WTC11 (cell line): ENCODE results near the gene COPZ1.

Source experiments
- ESRRA ChIP-seq: sonication (generic); formaldehyde crosslinking; IDR thresholded peaks from 2 replicates; pipeline ENCODE4 v1.8.1; 2022; ENCODE audit warnings: mild to moderate bottlenecking, missing genetic modification reagents, borderline replicate concordance
- FOXP1 ChIP-seq: sonication (generic); formaldehyde crosslinking; IDR thresholded peaks from 2 replicates; pipeline ENCODE4 v1.8.0; 2022; ENCODE audit warnings: missing genetic modification reagents, mild to moderate bottlenecking, moderate library complexity, borderline replicate concordance
- JUN ChIP-seq: sonication (generic); formaldehyde crosslinking; IDR thresholded peaks from 2 replicates; pipeline ENCODE4 v1.8.0; 2023; ENCODE audit warnings: mild to moderate bottlenecking, missing genetic modification reagents
- RELA ChIP-seq: sonication (generic); formaldehyde crosslinking; IDR thresholded peaks from 2 replicates; pipeline ENCODE4 v1.8.1; 2022; ENCODE audit warnings: missing genetic modification reagents, mild to moderate bottlenecking, borderline replicate concordance
- SOX15 ChIP-seq: fragments of 250-450 bp; sonication (Bioruptor Pico); IDR thresholded peaks from 2 replicates; pipeline ENCODE4 v1.9.0; 2021; ENCODE audit warnings: mild to moderate bottlenecking
- TCF7 ChIP-seq: sonication (generic); formaldehyde crosslinking; IDR thresholded peaks from 2 replicates; pipeline ENCODE4 v1.8.0; 2022; ENCODE audit warnings: mild to moderate bottlenecking, low read depth, missing genetic modification reagents, moderate library complexity
- TEAD4 ChIP-seq: sonication (generic); formaldehyde crosslinking; IDR thresholded peaks from 2 replicates; pipeline ENCODE4 v1.8.0; 2022; ENCODE audit warnings: mild to moderate bottlenecking, missing genetic modification reagents
- TP53 ChIP-seq: sonication (generic); formaldehyde crosslinking; IDR thresholded peaks from 2 replicates; pipeline ENCODE4 v1.8.1; 2023; ENCODE audit warnings: mild to moderate bottlenecking, missing genetic modification reagents
- ZNF263 ChIP-seq: sonication (generic); formaldehyde crosslinking; IDR thresholded peaks from 2 replicates; pipeline ENCODE4 v1.8.1; 2022; ENCODE audit warnings: low read depth, mild to moderate bottlenecking, moderate library complexity, missing genetic modification reagents
- TF ChIP-seq, protein P1 (sequence below): fragments of 200-600 bp; IDR thresholded peaks from 2 replicates; pipeline ENCODE4 v1.8.0; 2022; ENCODE audit warnings: antibody characterized with exemption
- TF ChIP-seq, protein P2 (sequence below): sonication (generic); formaldehyde crosslinking; IDR thresholded peaks from 2 replicates; pipeline ENCODE4 v1.8.0; 2022; ENCODE audit warnings: mild to moderate bottlenecking, missing genetic modification reagents
- TF ChIP-seq, protein P3 (sequence below): sonication (generic); formaldehyde crosslinking; IDR thresholded peaks from 2 replicates; pipeline ENCODE4 v1.8.0; 2023; ENCODE audit warnings: missing genetic modification reagents
- TF ChIP-seq, protein P4 (sequence below): sonication (generic); formaldehyde crosslinking; IDR thresholded peaks from 2 replicates; pipeline ENCODE4 v1.8.1; 2023; ENCODE audit warnings: mild to moderate bottlenecking, missing genetic modification reagents

DNA sequence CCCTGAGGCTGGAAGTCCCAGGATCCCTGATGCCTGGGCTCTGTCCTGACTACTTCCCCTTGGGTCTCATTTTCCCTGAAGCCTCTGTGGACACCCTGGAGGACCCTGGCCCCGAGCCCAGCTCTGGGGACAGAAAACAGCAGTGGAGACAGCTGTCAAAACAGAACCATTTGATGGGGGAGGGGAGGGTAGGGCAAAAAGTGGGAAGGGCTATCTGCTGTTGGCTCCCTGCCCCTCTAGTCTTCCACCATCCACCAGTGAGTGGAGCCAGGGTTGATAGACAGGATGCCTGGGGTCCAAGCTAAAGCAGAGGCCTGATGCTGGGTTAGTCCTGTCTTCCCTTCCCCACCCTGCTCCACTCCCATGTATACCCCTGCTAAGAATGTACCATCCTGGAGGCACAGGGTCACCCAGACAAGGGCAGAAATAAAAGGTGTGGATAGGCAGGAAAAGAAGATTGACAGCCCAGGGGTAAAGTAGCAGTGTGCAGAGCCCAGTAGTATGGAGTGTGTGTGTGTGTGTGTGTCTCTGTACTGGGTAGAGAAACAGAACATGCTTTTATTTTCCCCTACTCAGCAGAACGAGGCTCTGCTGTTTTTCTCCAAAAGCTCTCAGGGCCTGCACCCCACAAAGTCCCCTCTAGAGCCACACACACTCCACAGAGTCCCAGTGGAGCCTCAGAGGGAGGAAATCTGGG is 49.8 kb downstream of the COPZ1 start:
- TF ChIP-seq RELA (CRISPR knock-in tag) (no peak), ESRRA (CRISPR knock-in tag) (no peak), ZNF263 (CRISPR knock-in tag) (no peak), FOXP1 (no peak), SOX15 (CRISPR knock-in tag) (no peak), TEAD4 (CRISPR knock-in tag) (no peak), JUN (CRISPR knock-in tag) (no peak), TP53 (CRISPR knock-in tag) (no peak), TCF7 (CRISPR knock-in tag) (no peak)
- TF ChIP-seq, protein P1, sequence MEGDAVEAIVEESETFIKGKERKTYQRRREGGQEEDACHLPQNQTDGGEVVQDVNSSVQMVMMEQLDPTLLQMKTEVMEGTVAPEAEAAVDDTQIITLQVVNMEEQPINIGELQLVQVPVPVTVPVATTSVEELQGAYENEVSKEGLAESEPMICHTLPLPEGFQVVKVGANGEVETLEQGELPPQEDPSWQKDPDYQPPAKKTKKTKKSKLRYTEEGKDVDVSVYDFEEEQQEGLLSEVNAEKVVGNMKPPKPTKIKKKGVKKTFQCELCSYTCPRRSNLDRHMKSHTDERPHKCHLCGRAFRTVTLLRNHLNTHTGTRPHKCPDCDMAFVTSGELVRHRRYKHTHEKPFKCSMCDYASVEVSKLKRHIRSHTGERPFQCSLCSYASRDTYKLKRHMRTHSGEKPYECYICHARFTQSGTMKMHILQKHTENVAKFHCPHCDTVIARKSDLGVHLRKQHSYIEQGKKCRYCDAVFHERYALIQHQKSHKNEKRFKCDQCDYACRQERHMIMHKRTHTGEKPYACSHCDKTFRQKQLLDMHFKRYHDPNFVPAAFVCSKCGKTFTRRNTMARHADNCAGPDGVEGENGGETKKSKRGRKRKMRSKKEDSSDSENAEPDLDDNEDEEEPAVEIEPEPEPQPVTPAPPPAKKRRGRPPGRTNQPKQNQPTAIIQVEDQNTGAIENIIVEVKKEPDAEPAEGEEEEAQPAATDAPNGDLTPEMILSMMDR, result no peak
- TF ChIP-seq, protein P2, sequence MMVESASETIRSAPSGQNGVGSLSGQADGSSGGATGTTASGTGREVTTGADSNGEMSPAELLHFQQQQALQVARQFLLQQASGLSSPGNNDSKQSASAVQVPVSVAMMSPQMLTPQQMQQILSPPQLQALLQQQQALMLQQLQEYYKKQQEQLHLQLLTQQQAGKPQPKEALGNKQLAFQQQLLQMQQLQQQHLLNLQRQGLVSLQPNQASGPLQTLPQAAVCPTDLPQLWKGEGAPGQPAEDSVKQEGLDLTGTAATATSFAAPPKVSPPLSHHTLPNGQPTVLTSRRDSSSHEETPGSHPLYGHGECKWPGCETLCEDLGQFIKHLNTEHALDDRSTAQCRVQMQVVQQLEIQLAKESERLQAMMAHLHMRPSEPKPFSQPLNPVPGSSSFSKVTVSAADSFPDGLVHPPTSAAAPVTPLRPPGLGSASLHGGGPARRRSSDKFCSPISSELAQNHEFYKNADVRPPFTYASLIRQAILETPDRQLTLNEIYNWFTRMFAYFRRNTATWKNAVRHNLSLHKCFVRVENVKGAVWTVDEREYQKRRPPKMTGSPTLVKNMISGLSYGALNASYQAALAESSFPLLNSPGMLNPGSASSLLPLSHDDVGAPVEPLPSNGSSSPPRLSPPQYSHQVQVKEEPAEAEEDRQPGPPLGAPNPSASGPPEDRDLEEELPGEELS (CRISPR knock-in tag), result no peak
- TF ChIP-seq, protein P3, sequence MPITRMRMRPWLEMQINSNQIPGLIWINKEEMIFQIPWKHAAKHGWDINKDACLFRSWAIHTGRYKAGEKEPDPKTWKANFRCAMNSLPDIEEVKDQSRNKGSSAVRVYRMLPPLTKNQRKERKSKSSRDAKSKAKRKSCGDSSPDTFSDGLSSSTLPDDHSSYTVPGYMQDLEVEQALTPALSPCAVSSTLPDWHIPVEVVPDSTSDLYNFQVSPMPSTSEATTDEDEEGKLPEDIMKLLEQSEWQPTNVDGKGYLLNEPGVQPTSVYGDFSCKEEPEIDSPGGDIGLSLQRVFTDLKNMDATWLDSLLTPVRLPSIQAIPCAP (CRISPR knock-in tag), result no peak
- TF ChIP-seq, protein P4, sequence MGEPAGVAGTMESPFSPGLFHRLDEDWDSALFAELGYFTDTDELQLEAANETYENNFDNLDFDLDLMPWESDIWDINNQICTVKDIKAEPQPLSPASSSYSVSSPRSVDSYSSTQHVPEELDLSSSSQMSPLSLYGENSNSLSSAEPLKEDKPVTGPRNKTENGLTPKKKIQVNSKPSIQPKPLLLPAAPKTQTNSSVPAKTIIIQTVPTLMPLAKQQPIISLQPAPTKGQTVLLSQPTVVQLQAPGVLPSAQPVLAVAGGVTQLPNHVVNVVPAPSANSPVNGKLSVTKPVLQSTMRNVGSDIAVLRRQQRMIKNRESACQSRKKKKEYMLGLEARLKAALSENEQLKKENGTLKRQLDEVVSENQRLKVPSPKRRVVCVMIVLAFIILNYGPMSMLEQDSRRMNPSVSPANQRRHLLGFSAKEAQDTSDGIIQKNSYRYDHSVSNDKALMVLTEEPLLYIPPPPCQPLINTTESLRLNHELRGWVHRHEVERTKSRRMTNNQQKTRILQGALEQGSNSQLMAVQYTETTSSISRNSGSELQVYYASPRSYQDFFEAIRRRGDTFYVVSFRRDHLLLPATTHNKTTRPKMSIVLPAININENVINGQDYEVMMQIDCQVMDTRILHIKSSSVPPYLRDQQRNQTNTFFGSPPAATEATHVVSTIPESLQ (CRISPR knock-in tag), result no peak
